HG02885 (cell line): ENCODE measurements around the gene TEX35.

Experiments
- ATAC-seq: cut with Tn5 transposase; IDR thresholded peaks from one replicate; pipeline ENCODE4 v1.9.1; 2021; ENCODE audit warnings: mild to moderate bottlenecking; ENCODE audit not compliant: unreplicated experiment, poor library complexity

TEX35 gene

GRCh38 chr1:178512566-178513277, at the start of gene TEX35:
Gene TEX35, plus strand, starts transcription at chr1:178513109. Its CDS starts 80 bp downstream, at chr1:178513189.
- ATAC-seq = no peak

- no peak for ATAC-seq
Observed at GRCh38 chr1:178464141-178464540, 48.8 kb upstream of the TEX35 start.

GRCh38 chr1:178464566-178464965, 48.3 kb upstream of the TEX35 start:
- ATAC-seq = no peak

GRCh38 chr1:178465011-178465410, 47.9 kb upstream of the TEX35 start:
- ATAC-seq = no peak

GRCh38 chr1:178467837-178468236, 45.1 kb upstream of the TEX35 start:
- ATAC-seq = no peak

- ATAC-seq = no peak
Observed at GRCh38 chr1:178470411-178470960, 42.4 kb upstream of the TEX35 start.

- no peak for ATAC-seq
Observed at GRCh38 chr1:178472531-178472930, 40.4 kb upstream of the TEX35 start.

- ATAC-seq = no peak
Observed at GRCh38 chr1:178477373-178477772, 35.5 kb upstream of the TEX35 start.

- no peak for ATAC-seq
Observed at GRCh38 chr1:178477841-178478240, 35.1 kb upstream of the TEX35 start.

GRCh38 chr1:178483251-178483957, 29.5 kb upstream of the TEX35 start:
- no peak for ATAC-seq

GRCh38 chr1:178484698-178485225, 28.1 kb upstream of the TEX35 start:
- no peak for ATAC-seq

GRCh38 chr1:178485541-178485981, 27.3 kb upstream of the TEX35 start:
- ATAC-seq = no peak

GRCh38 chr1:178486100-178487069, 26.5 kb upstream of the TEX35 start:
- ATAC-seq = no peak

GRCh38 chr1:178487070-178487615, 25.8 kb upstream of the TEX35 start:
- ATAC-seq = no peak

- no peak for ATAC-seq
Observed at GRCh38 chr1:178488393-178488792, 24.5 kb upstream of the TEX35 start.

GRCh38 chr1:178489399-178489798, 23.5 kb upstream of the TEX35 start:
- no peak for ATAC-seq

GRCh38 chr1:178490136-178490535, 22.8 kb upstream of the TEX35 start:
- ATAC-seq = no peak

- ATAC-seq = no peak
Observed at GRCh38 chr1:178490967-178491366, 21.9 kb upstream of the TEX35 start.

- ATAC-seq = no peak
Observed at GRCh38 chr1:178491721-178492120, 21.2 kb upstream of the TEX35 start.

GRCh38 chr1:178492341-178492740, 20.6 kb upstream of the TEX35 start:
- ATAC-seq = no peak
